ENCODE measurements around the gene E2F6.

Gene E2F6

GRCh38 chr2:11410101-11410500, 55.9 kb downstream of the E2F6 start (continued):
- TF ChIP-seq TSHZ1 (tag by site-specific recombination; IDR thresholded peaks at IDR 0.05; ENCODE audit: borderline replicate concordance) = no peak
- TF ChIP-seq ZNF513 (tag by site-specific recombination; IDR thresholded peaks at IDR 0.05) = no peak
- no peak for TF ChIP-seq FEZF1 (tag by site-specific recombination; IDR thresholded peaks at IDR 0.05)
- no peak for TF ChIP-seq ZBTB6 (tag by site-specific recombination; IDR thresholded peaks at IDR 0.05)
- no peak for TF ChIP-seq ZNF529 (tag by site-specific recombination; IDR thresholded peaks at IDR 0.05; ENCODE audit: insufficient replicate concordance)
- TF ChIP-seq SALL2 (tag by site-specific recombination; IDR thresholded peaks at IDR 0.05; ENCODE audit: borderline replicate concordance) = no peak

GRCh38 chr2:11409572-11409959, 56.4 kb downstream of the E2F6 start:
- TF ChIP-seq ZBTB20 (tag by site-specific recombination; IDR thresholded peaks at IDR 0.05) = no peak
- no peak for TF ChIP-seq ZNF214 (tag by site-specific recombination; IDR thresholded peaks at IDR 0.05; ENCODE audit: borderline replicate concordance)
- no peak for TF ChIP-seq MZF1 (tag by site-specific recombination; IDR thresholded peaks at IDR 0.05; ENCODE audit: borderline replicate concordance)
- no peak for TF ChIP-seq ATF2 (tag by site-specific recombination; IDR thresholded peaks at IDR 0.05; ENCODE audit: low read depth)
- TF ChIP-seq ZFP69B (tag by site-specific recombination; IDR thresholded peaks at IDR 0.05) = no peak
- TF ChIP-seq ZNF670 (tag by site-specific recombination; IDR thresholded peaks at IDR 0.05; ENCODE audit: low read depth) = no peak
- no peak for TF ChIP-seq PRDM6 (tag by site-specific recombination; IDR thresholded peaks at IDR 0.05)
- TF ChIP-seq ZBTB8A (tag by site-specific recombination; IDR thresholded peaks at IDR 0.05) = no peak
- no peak for TF ChIP-seq ZSCAN18 (tag by site-specific recombination; IDR thresholded peaks at IDR 0.05)
- Histone ChIP-seq H3K36me3 (ENCODE audit: control insufficient read depth in 2 of 2, insufficient read depth in 1 of 2, low read length in 2 of 2) (no peaks in the 10 kb centered on the region), H3K4me3 (ENCODE audit: low read depth, low read length) (no peak overlapping the region), H3K4me1 (ENCODE audit: control insufficient read depth, insufficient read depth, low read length) (no peaks in the 10 kb centered on the region), H3K9me3 (ENCODE audit: control insufficient read depth, insufficient read depth, low read depth, low read length) (no peaks in the 10 kb centered on the region), H3K27ac (ENCODE audit: extremely low read depth, low read depth, low read length) (no peak overlapping the region)
- ChIA-PET POLR2A (interaction anchor here (0.7 kb wide), 1 partner anchor 97 kb away, joined by 6 read pairs; no protein-coding TSS in a partner anchor), CTCF (interaction anchor here (1.1 to 7.9 kb wide), 4 partner anchors 26 to 285 kb away, joined by 4 to 97 read pairs (median 16); a partner anchor contains a TSS)

Data from HEK293 (cell line).